ENCODE results near the gene DLEC1.

- no peak for TF ChIP-seq CTCF (conservative IDR thresholded peaks at IDR 0.05 in 1 of 2, IDR thresholded peaks at IDR 0.05 in 1 of 2; ENCODE audit: extremely low read depth in 1 of 2, insufficient read depth in 1 of 2, low read depth in 1 of 2, low read length in 2 of 2)
- no peak for TF ChIP-seq EZH2 (IDR thresholded peaks at IDR 0.05; ENCODE audit: borderline replicate concordance, low read length)
Observed at GRCh38 chr3:38000242-38000916, 38.6 kb upstream of the DLEC1 start.

Data from mammary epithelial cell (primary cell).